Transverse colon (tissue), 4 donors: ENCODE measurements around the gene ANKRD13C.

Source experiments
- CTCF ChIP-seq, 5 experiments: fragments of 200-600 bp in 3 of 5; fragments of 450-650 bp in 2 of 5; sonication (generic) in 3 of 5; IDR thresholded peaks; 1 replicate in 2 of 5; 2 replicates in 3 of 5; pipeline ENCODE4 v1.5.1; 2016 to 2017; ENCODE audit warnings: antibody characterized with exemption in 5 of 5, inconsistent platforms in 3 of 5, mild to moderate bottlenecking in 2 of 5, moderate library complexity in 1 of 5
- EP300 ChIP-seq: sonication (generic); formaldehyde crosslinking; IDR thresholded peaks from one replicate; pipeline ENCODE4 v1.6.1; 2017; ENCODE audit warnings: antibody characterized with exemption, low read depth
- POLR2A ChIP-seq: fragments of 450-650 bp; IDR thresholded peaks from one replicate; pipeline ENCODE4 v1.6.1; 2016; ENCODE audit warnings: antibody characterized with exemption, mild to moderate bottlenecking, moderate library complexity
- POLR2AphosphoS5 ChIP-seq, 3 donors: sonication (generic); formaldehyde crosslinking; IDR thresholded peaks; one replicate each; pipeline ENCODE4 v1.6.1; 2016; ENCODE audit warnings: antibody characterized with exemption in 3 of 3

GRCh38 chr1:70288166-70288565 is 66.4 kb downstream of the ANKRD13C start:
- TF ChIP-seq EP300 (no peak), POLR2AphosphoS5 (IDR thresholded peaks at IDR 0.05) (no peak), POLR2A (no peak), CTCF (IDR thresholded peaks at IDR 0.05) (no peak)
